Middle frontal gyrus (tissue), 1 donor: ENCODE results near the gene BRINP1.
"Not testable (repeated sequence)": the region's sequence is repeated elsewhere in the genome, so short reads cannot be mapped to it uniquely, and the experiment has no call there.

Experiments
- DNase-seq: peaks from one replicate; pipeline ENCODE4 v3.0.0-alpha.2; 2015; ENCODE audit warnings: low spot score; ENCODE audit errors: extremely low spot score

Gene BRINP1

DNA sequence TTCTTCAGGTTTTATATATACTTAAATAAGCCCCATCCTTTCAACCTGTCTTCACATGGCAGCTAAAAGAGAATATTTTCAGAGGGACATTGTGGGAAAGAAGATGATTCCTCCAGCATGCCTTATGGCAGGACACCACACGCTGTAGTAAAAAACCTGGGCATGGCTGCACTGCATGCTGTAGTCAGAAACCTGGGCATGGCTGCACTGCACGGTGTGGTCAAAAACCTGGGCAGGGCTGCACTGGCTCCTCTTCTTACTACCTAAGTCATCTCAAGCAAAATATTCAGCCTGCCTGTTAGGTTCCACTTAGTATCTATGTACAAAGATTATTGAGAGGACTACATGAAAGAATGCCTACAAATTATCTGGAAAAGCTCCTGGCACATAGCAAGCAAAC is 153.6 kb downstream of the BRINP1 start:
- no peak for DNase-seq

DNA sequence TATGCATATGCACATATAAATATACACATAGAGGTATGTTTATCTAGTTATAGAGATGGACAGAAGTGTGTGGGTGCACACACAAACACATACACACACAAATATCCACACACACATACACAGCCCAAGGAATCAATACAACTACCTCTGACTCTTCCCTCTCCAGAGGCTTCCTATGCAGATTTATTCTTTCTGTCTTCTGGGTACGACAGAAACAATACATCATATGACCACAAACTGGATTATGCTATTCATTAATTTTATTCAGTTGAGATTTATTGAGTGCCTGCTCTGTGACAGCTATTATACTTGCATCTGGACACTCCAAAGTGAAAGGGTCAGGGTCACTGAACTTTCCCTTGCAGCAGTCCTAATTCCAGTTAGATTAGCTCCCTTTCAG is 155.8 kb downstream of the BRINP1 start:
- DNase-seq: no peak

DNA sequence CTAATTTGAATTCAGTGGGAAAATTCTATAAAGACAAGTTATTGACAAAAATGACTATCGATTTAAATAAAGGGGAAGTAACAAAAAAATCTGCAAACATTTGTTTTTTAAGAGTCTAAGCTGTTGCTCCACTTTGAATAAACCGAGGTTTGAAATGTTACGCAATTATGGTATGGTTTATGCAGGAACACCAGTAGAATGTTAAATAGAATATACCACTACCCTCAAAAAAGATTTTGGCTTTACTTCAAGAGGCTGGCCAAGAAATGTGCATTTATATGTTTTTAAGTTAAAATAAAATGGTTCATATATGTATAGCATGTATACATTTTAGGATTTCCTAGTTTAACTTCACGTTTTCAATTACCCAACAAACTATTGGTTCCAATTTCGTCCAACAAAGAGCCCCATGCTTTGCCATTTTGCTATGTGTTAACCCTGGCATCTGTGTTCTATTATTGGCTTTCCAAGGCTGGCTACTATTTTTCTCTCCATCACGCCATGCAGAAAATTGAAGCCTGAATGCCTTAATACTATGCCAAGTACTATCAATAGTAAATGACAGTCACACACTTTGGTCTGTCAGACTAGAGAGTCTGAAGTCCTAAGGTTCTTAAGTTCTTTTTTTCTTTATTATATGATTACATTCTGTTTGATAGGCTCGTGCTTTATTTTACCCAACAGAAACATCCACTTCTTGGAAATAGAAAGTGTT is 171.2 kb downstream of the BRINP1 start:
- no peak for DNase-seq

DNA sequence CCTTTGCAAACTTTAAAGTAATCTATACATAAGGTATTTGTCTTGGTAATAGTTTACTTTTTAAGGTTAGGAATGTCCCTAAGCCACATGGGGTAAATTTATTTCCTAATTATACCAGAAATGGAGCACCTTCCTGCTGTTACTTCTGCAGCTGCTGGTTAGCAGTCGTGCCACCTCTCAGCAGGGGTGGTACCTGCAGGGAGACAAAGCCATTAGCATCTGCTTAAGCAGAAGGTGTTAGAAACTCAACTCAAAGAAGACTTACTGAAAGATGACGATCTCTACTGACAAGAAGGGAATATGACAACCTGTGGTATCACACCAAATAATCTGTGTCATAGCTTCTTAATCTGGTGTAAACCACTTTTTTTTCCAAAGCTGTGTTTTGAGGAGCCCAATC is 173.7 kb downstream of the BRINP1 start:
- DNase-seq: no peak

DNA sequence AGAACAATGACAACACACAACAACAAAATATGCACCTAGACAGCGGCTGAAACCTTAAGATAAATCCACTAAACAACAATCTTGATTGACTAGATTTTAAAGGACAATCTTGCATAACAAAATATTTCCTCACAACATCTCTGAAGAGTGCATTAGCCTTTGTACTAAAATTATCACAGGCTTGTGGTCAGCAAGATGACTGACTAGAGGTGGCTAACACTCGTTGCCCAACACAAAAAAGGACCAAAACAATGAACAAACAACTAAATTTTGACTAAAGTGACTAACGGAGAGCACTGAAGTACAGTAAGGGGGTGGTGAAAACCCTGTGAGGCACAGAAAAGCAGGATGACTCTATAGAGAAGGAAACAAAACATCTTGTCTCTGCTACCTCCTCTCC is 183.9 kb downstream of the BRINP1 start:
- no peak for DNase-seq

DNA sequence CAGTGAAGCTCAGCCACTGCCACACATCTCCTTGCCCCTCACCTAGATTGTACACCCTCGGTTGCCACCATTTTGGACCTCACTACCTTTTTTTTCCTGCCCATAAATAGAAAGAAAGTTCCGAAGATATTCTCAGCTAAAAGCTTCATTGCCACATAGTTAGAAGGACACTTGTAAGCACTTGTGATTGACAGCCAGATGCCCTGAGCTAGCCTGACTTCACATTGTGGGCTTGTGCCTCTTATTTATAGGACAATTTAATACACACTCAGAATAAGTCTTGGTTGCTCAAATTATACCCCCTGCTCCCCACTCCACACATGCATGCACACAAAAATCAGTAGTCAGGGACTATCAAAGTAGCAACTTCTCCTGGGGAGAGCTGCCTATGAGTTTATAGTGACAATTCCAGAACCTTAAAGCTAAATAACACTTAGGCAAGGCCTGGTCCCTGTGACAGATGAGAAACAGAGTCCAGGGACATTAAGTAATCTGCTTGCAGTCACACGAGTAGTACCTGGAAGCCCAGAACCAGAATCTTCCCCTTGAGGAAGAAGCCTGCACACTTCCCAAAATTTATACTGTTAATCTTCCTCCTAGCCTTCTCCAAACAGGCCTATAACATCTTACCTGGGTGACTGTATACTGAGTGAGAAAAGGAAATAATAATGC is 184.8 kb downstream of the BRINP1 start:
- DNase-seq: no peak

DNA sequence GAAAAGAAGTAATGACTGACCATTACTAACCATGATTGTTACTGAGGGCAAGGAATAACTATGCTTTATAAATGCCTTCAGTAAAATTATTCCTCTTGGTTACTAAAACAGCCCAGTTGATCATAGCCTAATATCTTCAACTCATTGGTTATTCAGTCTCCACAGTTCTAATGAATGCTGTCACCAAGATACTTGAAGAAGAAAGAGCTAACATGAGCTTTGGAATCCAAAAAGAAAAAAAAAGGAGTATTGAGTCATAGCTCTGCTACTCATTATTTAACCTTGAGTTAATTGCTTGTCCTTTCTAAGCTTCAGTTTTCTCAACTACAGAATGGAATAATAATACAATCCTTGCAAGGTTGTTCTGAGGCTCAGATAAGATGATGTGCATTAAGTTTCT is 187.7 kb downstream of the BRINP1 start:
- DNase-seq: no peak

DNA sequence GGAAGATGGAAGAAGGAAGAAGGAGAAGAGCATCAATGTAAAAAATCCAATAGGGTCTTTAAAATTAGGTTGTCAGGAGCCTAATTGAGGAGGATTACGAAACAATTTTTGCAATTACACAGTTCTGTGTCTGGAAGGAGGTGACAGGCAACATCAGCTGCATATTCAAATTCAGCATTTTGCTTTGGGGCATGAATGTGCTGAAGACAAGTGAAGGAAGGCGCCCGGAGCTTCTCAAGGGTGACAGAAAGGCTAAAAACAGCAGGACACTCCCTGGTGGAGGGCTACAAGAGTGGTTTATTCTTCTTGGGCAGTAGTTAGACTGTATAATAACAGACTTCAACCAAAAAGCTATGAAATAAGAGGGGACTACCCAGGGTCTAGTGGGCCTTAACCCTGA is 188.3 kb downstream of the BRINP1 start:
- DNase-seq: no peak

DNA sequence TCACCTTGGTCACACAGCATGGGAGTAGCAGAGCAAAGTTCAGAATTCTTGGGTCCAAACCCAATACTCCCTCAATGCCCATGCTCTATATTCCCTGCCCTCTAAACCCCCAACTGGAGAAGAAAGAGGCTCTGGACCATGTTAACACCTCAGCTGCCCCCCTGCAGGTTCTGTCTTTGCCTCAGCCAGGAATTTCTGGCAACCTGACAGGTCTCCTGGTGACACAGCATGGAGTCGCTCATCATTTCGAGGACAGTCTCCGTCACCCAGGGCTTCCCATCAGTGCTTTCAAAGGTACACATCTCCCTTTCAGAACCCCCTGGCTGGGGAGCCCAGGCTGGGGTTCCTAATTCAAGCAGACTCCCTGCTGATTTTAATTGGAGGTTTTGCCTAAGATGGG is 189.5 kb downstream of the BRINP1 start:
- no peak for DNase-seq

DNA sequence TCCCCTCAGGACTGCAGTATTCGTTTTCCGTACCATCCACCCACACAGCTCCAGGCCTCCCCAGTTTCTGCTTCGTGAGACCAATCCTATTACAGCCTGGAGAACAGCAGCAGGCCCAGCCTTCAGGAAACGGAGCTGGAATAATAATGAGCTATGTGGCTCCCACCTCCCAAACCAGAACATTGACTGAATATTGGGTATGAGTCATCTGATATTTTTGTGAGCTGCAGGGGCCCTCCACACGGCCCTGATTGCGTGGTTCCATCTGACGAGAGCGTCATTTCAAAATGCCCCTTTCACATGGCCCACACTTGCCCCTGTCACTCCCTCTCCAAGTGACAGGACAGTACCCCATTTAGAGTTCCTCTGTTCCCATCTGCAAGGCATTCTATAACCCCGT is 192.0 kb downstream of the BRINP1 start:
- no peak for DNase-seq

DNA sequence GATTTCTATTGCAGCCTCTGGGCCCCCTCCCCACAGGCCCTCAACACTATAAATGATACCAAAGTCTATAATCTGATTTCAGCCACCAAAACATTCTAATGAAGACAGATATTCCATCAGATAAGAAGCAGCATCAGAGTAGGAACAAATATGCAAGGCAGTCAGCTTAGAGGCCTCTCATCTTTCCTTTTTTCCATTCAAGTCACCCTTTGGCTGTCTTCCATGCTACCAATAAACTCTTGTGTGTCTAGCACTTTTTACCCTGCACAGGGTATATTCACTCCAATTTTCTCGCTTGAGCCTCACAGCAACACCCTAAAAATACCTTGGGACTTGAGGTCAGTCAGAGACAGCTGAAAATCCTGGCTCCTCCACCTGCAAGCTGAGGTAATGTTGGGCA is 193.7 kb downstream of the BRINP1 start:
- no peak for DNase-seq

DNA sequence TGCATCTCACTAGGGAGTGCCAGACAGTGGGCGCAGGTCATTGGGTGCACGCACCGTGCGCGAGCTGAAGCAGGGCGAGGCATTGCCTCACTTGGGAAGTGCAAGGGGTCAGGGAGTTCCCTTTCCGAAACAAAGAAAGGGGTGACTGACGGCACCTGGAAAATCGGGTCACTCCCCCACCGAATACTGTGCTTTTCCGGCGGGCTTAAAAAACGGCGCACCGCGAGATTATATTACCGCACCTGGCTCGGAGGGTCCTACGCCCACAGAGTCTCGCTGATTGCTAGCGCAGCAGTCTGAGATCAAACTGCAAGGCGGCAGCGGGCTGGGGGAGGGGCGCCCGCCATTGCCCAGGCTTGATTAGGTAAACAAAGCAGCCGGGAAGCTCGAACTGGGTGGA is 200.0 kb downstream of the BRINP1 start:
- not testable (repeated sequence) for DNase-seq

DNA sequence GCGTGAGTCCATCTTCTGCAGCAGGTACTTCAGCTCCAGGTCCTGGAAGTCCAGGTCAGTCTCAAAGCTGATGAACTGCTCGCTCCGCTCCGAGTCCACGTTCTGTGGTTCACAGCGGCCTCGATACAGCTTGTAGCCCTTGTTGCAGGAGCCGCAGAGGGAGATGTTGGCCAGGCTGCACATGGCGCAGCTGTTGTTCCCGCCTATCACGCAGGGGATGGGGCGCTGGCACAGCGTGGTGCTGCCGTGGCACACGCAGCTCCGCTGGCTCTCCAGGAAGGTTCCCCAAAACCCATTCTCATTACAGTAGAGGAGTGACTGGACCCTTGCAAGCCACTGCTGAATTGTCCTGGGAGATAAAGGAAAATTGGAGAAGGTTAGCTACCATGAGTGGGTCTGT is 201.4 kb downstream of the BRINP1 start:
- DNase-seq: no peak

DNA sequence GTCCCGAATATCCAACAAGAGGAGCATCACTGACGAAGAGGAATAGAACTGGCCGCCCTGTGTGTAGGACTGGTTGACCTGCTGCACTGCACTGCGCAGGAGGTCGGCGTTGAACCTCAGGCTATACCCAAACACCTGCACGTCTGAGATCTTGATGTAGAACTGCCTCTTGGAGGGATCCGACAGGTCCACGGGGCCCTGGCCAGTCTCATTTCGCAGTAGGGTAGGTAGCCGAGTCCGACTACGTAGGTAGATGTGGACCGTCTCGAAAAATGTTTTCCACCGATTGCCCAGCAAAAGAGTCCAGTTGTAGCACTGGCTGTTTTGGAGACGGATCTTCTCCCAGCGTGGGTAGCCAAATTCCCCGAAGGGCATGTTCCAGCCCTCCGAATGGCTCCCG is 202.0 kb downstream of the BRINP1 start:
- DNase-seq: no peak

DNA sequence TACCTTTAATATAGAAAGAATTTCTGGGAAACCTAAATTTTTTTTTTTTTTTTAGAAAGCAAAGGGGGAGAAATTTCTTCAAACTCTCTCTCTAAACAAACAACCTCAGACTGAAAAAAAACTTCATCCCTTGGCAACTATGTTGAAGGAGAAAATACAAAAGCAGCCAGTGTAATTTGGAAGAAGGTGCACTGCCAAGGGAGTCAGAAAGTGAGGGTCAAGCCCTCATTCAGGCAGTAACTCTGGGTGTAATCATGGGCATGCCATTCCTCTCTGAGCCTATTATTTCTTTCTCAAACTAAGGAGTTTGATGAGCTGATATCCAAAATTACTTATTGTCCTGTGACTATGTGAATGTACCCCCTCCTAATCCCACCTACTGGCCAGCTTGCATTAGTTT is 203.1 kb downstream of the BRINP1 start:
- DNase-seq: no peak

DNA sequence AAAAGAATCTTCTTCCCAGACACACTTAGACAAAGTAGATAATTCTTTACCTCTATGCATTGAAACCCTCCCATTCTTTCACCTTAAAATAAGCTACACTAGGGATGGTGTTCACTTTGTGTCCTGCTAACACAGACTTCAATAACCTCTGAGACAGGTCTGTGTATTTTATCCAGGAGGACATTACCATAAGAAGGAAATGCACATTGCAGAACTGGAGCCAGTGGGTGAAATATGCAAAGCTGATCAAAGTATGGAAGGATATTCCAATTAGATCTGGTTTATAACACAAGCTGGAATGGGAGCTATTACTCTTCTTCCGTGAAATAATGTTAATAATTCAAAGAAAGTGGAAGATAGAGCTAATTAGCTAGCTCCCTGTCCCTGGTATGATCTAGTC is 204.1 kb downstream of the BRINP1 start:
- no peak for DNase-seq

DNA sequence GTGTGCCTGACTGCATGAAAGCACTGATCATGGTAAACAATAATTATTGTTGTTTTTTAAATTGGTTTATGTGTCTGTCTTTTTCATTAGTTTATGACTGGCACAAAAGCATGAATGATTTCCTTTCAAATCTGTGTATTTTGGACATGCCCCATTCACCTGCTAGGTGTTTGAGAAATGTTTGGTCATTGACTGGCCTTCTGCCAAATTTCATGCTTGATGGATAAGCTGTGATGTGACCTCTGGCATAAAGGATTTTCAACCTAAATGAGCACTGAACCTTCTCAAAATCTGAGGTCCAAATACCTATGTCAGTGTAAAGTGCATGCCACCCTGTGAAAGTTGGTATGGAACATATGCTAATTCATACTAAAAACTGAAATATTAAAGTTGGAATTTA is 204.5 kb downstream of the BRINP1 start:
- DNase-seq: no peak

DNA sequence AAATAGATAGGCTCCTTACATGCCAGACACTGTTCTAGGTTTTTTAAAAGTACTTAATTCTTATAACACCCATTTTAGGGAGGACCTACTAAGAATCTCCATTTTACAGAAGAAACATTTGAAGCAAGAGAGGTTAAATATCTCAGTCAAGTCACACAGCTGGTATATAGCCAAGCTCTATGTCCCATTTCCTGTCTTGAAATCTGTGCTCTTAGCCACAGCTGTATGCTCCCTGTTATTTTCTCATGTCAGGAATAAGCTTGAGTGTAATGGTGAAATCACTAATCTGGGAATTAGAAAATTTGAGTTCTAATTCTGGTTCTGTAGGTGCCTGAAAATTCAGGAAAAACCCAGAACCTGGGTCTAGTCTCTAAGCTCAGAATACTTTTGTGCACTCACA is 208.7 kb downstream of the BRINP1 start:
- no peak for DNase-seq

DNA sequence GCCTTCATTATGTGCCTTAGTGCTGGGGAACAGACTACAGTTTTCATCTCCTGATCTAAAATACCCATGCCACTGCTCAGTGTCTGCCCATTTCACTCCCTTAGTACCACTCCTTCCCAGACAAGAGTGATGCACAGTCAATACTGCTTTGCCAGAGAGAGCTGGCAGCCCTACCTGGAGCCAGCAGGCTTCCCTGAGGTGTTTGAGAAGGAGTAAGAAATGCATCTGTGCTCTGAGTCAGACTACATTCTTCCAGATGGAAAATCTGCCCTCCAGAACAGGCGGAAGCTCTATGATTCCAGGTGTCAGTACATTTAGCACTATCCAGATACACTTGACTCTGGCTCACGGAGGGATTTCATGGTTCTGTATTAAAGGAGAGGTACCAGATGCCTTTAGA is 209.8 kb downstream of the BRINP1 start:
- DNase-seq: no peak

DNA sequence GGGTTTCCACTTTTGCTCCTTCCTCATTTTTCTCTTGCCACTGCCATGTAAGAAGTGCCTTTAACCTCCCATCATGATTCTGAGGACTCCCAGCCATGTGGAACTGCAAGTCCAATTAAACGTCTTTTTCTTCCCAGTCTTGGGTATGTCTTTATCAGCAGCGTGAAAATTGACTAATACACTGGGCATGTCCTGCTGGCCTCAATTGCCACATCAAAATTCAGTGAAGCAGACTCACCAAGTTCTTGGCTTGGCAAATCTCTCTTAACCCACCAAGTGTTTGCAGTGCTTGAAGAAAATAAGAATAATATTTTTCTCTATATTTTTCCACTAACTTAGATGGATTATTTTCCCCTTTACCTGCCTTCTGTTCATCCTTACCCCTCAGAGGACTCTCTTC is 212.0 kb downstream of the BRINP1 start:
- no peak for DNase-seq

DNA sequence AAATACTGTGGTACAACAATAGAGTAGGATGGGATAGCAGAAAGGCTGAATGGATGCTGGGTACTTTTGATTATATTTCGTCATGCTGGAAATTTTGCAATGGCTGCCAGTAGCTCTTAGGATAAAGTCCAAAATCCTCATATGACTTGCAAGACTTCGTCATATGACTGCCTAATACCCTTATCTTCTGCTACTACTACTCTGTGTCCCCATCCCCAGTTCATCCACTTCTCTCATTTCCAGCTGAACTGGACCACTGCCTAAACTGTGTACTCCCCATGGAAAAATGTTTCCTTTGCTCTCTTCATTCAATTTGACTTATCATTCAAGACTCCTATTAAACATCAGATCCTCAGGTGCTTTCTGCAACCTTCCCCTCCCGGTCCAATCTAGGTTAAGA is 212.9 kb downstream of the BRINP1 start:
- DNase-seq: no peak

DNA sequence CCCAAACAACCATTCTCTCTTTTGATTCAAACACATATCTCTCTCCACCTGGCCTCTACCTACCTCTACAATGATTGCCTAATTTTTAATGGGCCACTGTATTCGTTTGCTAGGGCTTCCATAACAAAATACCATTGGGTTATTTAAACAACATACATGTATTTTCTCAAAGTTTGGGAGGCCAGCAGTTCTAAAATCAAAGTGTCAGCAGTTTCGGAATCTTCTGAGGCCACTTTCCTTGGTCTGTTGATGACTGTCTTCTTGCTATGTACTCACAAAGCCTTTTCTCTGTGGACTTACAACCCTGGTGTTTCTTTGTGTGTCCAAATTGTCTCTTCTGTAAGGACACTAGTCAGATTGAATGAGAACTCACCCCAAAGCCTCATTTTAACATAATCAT is 214.7 kb downstream of the BRINP1 start:
- no peak for DNase-seq

DNA sequence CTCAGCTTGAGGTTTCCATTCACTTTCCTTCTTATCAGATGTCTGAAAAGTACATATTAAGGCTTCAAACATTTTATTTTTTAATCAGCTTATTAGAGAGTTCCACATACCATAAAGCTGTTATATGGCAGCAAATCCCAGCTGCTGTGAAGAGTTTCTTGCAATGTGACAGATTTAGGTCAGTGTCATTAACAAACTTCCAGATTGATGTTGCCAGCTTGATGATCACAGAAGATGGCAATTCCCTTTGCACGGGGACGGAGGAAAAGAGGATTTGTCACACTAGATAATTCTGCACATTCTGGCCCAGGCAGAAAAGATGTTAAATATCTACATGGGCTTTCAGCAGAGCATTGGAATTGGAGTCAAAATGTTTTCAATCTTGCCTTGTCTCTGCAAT is 215.8 kb downstream of the BRINP1 start:
- no peak for DNase-seq
